Measurements from ENCODE around the gene SSR4.

SSR4 gene

GRCh38 chrX:153769865-153770600 lies 24.4 kb upstream of the SSR4 start:
- no peak for DNase-seq

GRCh38 chrX:153770601-153771414 lies 23.7 kb upstream of the SSR4 start:
- no peak for DNase-seq

GRCh38 chrX:153771415-153772315 lies 22.8 kb upstream of the SSR4 start:
- DNase-seq: no peak

DNA sequence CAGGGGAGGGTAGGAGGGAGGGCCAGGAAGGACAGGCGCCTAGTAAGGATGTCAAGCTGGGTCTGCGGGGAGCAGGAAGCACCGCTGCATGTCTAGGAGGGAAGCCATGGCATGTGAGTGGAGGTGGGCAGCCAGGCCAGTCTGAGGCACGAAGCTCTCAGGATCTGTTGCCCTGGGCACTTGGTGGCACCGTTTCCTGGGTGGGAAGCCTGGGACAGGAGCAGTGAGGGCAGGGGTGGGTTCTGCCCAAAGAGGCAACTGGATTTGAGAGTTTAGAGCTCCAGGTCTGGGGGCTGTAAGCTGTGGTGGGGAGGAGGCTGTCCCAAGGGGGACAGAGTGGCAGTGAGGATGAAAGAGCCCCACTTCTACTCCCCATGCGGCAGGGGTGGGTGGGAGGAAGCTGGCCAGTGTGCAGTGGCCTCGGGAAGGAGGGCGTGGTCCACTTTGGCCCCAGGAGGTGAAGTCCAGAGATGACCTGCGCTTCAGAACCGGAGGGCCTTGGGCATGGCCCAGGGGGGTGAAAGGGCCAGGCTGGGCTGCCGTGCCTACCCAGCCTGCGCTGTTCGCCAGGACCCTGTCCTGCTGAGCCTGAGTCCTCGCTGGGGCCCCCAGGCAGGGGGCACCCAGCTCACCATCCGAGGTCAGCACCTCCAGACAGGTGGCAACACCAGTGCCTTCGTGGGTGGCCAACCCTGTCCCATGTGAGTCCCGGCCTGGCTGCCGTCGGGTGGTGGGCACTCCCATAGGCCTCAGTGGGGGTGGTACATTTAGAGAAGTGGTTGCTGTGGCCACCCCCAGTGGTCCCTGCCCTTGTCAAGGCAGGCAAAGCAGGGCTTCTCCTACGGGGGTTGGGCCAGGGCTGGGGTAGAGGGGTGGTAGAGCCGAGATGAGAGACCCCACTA lies 21.9 kb upstream of the SSR4 start:
- no peak for DNase-seq

DNA sequence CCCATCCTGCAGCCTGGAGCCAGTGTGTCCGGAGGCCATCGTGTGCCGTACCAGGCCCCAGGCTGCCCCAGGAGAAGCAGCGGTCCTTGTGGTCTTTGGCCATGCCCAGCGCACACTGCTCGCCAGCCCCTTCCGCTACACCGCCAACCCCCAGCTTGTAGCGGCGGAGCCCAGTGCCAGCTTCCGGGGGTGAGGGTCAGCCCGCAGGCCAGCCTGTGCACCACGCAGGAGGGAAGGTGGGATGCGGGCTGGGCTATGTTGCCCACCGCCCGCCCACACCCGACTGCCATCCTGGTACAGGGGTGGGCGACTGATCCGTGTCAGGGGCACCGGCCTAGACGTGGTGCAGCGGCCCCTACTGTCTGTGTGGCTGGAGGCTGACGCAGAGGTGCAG lies 21.3 kb upstream of the SSR4 start:
- DNase-seq: no peak

GRCh38 chrX:153773741-153774575 lies 20.5 kb upstream of the SSR4 start:
- no peak for DNase-seq

- DNase-seq: no peak
Observed at GRCh38 chrX:153774576-153775292, 19.7 kb upstream of the SSR4 start.

DNA sequence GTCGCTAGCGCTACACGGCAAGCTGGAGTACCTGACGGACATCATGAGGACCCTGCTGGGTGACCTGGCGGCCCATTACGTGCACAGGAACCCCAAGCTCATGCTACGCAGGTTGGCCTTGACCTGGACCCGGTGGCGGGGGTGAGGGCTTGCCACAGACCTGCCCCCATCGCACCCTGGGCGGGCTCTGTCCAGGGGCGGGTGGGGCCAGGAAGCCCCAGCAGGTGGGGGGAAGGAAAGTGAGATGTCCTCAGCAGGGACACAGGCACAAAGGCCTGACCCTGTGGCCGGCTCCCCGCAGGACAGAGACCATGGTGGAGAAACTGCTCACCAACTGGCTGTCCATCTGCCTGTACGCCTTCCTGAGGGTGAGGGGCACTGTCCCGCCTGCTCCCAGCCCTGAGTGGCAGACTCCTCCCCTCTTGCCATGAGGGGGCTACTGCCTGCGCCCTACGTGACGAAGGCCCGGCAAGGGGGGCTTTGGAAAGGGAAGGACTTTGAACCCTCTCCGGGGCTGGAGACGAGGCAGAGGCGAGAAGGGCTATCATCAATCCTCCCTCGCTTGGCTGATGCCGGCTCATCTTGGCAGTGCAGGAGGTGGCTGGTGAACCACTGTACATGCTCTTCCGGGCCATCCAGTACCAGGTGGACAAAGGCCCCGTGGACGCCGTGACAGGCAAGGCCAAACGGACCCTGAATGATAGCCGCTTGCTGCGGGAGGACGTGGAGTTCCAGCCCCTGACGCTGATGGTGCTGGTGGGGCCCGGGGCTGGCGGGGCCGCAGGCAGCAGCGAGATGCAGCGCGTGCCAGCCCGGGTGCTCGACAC lies 19.0 kb upstream of the SSR4 start:
- DNase-seq: no peak

- DNase-seq: no peak
Observed at GRCh38 chrX:153776120-153776599, 18.3 kb upstream of the SSR4 start.

- DNase-seq: no peak
Observed at GRCh38 chrX:153776611-153777045, 17.8 kb upstream of the SSR4 start.

GRCh38 chrX:153777261-153778090 lies 17.0 kb upstream of the SSR4 start:
- DNase-seq: no peak

DNA sequence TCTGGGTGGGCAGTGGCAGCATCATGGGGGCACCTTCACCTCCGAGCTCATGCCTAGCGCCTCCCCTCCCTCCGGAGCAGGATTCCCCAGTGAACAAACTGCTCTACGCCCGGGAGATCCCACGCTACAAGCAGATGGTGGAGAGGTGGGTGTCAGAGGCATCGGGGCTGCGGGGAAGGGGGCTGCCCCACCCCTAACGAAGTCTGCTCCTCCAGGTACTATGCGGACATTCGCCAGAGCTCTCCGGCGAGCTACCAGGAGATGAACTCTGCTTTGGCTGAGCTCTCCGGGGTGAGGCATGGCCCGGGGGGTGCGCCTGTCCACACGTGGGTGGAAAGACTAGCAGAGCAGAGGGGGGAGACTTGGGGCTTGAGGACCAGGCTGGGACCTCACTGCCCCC lies 16.3 kb upstream of the SSR4 start:
- DNase-seq: no peak

- no peak for DNase-seq
Observed at GRCh38 chrX:153778684-153779101, 15.8 kb upstream of the SSR4 start.

GRCh38 chrX:153779891-153780677 lies 14.4 kb upstream of the SSR4 start:
- DNase-seq: no peak

DNA sequence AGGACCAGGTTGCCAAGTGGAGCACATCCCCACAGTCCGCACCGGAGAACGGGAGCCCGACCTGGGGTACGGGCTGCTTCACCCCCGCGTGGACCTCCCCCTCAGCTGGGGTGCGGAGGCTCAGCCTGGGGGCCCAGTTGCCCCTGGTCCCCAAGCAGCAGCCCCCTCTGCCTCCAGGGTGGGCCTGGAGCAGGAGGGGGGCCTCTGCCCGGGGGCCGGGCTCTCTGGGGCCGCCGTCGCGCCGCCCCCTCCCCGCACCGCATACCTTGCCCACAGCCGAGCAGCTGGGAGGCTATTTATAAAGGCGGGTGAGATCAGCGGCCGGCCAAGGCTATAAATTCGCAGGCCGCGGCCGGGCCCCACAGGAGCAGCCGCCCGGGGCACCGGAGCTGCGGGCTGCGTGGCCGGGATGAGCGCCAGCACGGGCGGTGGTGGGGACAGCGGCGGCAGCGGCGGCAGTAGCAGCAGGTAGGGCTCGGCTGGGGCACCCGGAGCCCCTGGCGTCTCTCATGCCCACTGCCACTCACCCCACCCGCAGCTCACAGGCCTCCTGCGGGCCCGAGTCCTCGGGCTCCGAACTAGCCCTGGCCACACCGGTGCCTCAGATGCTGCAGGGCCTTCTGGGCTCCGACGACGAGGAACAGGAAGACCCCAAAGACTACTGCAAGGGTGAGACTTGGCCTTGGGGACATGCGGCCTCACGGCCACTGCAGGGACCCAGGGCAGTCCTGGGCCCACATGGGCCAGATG lies 13.6 kb upstream of the SSR4 start, which contains the start of gene SRPK3:
TSS of gene SRPK3 (plus strand) at position 364 of the 750 bp plus-strand sequence. CDS start at position 410, 46 bp downstream.
- DNase-seq: no peak

DNA sequence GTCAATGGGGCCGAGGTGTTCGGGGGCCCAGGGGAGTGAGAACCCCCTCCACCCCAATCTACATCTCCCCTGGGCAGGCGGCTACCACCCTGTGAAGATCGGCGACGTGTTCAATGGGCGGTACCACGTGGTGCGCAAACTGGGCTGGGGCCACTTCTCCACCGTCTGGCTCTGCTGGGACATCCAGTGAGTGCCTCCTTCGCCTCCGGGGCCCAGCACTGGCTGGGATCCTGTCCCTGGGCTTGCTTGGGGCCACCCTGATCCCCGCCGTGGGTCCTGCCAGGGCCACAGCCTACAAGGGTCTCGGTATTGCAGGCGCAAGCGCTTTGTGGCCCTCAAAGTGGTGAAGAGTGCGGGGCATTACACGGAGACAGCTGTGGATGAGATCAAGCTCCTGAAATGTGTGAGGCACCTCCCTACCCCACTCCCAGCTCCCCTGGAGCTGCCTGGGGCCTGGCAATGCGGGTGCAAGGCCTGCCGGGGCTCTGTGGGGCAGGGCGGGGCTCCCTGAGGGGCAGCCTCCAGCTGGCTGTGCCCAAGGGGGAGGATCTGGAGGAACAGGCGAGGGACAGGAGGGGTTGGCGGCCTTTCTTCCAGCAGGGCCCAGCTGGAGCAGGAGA lies 12.9 kb upstream of the SSR4 start:
- no peak for DNase-seq

All from NCI-H345 (cell line).